ENCODE measurements around the gene AURKA.

DNA sequence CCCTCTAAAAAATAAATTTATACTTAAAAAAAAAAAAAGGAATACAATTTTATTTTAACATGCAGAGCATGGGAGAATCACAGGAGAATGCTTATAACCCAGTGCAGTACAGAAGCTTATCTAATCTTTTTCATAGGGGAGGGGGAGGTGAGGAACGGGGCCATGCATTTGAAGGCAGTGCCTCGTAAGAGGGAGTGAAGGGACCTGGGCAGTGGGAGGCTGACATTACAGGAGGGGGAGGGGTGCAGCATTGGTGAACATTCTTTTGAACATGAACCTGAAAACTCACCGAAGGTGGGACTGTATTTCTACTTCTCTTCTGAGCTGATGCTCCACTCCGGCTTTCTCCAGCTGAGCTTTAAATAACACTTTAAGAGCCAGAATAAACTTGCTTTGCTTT lies 9.3 kb downstream of the AURKA start:
- TF ChIP-seq EP300 (IDR thresholded peaks at IDR 0.05; ENCODE audit: borderline replicate concordance in 1 of 2, low read depth in 2 of 2, low read length in 2 of 2) (no peak), MAFK (IDR thresholded peaks at IDR 0.05; ENCODE audit: low read depth, low read length) (no peak), RFX5 (IDR thresholded peaks at IDR 0.05; ENCODE audit: borderline replicate concordance, low read depth, low read length) (no peak), BRCA1 (IDR thresholded peaks at IDR 0.05; ENCODE audit: low read depth, low read length) (no peak), POLR2AphosphoS5 (IDR thresholded peaks at IDR 0.05; ENCODE audit: low read depth, low read length) (no peak), SIN3A (conservative IDR thresholded peaks at IDR 0.05 in 1 of 2, IDR thresholded peaks at IDR 0.05 in 1 of 2; ENCODE audit: low read depth in 1 of 2, low read length in 2 of 2) (no peak), CHD2 (IDR thresholded peaks at IDR 0.05; ENCODE audit: low read length) (no peak), SUZ12 (IDR thresholded peaks at IDR 0.05; ENCODE audit: low read length) (no peak)
- TF ChIP-seq, protein P1, sequence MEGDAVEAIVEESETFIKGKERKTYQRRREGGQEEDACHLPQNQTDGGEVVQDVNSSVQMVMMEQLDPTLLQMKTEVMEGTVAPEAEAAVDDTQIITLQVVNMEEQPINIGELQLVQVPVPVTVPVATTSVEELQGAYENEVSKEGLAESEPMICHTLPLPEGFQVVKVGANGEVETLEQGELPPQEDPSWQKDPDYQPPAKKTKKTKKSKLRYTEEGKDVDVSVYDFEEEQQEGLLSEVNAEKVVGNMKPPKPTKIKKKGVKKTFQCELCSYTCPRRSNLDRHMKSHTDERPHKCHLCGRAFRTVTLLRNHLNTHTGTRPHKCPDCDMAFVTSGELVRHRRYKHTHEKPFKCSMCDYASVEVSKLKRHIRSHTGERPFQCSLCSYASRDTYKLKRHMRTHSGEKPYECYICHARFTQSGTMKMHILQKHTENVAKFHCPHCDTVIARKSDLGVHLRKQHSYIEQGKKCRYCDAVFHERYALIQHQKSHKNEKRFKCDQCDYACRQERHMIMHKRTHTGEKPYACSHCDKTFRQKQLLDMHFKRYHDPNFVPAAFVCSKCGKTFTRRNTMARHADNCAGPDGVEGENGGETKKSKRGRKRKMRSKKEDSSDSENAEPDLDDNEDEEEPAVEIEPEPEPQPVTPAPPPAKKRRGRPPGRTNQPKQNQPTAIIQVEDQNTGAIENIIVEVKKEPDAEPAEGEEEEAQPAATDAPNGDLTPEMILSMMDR (IDR thresholded peaks at IDR 0.05; ENCODE audit: control extremely low read depth in 1 of 3, insufficient read depth in 1 of 3, low read depth in 1 of 3, low read length in 3 of 3) = no peak
- TF ChIP-seq, protein P2, sequence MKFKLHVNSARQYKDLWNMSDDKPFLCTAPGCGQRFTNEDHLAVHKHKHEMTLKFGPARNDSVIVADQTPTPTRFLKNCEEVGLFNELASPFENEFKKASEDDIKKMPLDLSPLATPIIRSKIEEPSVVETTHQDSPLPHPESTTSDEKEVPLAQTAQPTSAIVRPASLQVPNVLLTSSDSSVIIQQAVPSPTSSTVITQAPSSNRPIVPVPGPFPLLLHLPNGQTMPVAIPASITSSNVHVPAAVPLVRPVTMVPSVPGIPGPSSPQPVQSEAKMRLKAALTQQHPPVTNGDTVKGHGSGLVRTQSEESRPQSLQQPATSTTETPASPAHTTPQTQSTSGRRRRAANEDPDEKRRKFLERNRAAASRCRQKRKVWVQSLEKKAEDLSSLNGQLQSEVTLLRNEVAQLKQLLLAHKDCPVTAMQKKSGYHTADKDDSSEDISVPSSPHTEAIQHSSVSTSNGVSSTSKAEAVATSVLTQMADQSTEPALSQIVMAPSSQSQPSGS (IDR thresholded peaks at IDR 0.05; ENCODE audit: low read length) = no peak
- TF ChIP-seq, protein P3, sequence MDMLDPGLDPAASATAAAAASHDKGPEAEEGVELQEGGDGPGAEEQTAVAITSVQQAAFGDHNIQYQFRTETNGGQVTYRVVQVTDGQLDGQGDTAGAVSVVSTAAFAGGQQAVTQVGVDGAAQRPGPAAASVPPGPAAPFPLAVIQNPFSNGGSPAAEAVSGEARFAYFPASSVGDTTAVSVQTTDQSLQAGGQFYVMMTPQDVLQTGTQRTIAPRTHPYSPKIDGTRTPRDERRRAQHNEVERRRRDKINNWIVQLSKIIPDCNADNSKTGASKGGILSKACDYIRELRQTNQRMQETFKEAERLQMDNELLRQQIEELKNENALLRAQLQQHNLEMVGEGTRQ (IDR thresholded peaks at IDR 0.05; ENCODE audit: low read length) = no peak
- TF ChIP-seq, protein P4, sequence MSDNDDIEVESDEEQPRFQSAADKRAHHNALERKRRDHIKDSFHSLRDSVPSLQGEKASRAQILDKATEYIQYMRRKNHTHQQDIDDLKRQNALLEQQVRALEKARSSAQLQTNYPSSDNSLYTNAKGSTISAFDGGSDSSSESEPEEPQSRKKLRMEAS (IDR thresholded peaks at IDR 0.05) = no peak

Measured in H1 (cell line).